Measurements from ENCODE around the gene MBOAT2.

MBOAT2 gene

DNA sequence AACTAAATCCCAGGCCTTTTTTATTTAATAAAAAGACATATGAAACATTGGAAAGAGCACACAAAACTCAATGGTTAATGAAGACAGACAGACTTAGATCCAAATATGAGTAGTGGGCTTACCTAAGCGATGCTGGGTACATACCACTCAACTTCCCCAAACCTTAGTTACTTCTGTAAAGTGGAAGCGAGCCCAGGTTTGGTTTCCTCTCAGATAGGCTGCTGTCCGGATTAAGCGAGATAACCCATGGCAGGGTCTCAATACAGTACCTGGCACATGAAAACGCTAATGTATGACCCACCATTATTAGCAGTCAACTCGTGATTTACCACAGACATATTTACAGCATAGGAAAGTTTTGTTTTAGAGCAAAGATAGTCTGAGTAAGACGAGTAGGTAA, 21.6 kb downstream of the MBOAT2 start:
- Histone ChIP-seq H3K36me3 (ENCODE audit: low read length) (no peaks in the 10 kb centered on the region), H3K9ac (ENCODE audit: low read length) (no peak overlapping the region), H2AFZ (ENCODE audit: low read depth, low read length, severe bottlenecking) (no peak overlapping the region), H3K4me3 (ENCODE audit: insufficient read depth, low read length, poor library complexity, severe bottlenecking) (no peak overlapping the region), H3K79me2 (ENCODE audit: insufficient read depth, low read length) (no peaks in the 10 kb centered on the region), H3K9me2 (replicated peaks; ENCODE audit: insufficient read depth, low read length) (no peaks in the 10 kb centered on the region), H3F3A (ENCODE audit: insufficient read depth) (no peaks in the 10 kb centered on the region), H4K20me1 (ENCODE audit: low read depth, low read length) (no peaks in the 10 kb centered on the region), H3K27ac (ENCODE audit: low read depth, low read length) (no peak overlapping the region), H3K9me3 (ENCODE audit: insufficient read depth, low read length) (no peaks in the 10 kb centered on the region), H3K27me3 (ENCODE audit: low read length) (no peaks in the 10 kb centered on the region), H3K4me2 (ENCODE audit: low read depth, low read length, poor library complexity, severe bottlenecking) (no peak overlapping the region)
- TF ChIP-seq, protein P1, sequence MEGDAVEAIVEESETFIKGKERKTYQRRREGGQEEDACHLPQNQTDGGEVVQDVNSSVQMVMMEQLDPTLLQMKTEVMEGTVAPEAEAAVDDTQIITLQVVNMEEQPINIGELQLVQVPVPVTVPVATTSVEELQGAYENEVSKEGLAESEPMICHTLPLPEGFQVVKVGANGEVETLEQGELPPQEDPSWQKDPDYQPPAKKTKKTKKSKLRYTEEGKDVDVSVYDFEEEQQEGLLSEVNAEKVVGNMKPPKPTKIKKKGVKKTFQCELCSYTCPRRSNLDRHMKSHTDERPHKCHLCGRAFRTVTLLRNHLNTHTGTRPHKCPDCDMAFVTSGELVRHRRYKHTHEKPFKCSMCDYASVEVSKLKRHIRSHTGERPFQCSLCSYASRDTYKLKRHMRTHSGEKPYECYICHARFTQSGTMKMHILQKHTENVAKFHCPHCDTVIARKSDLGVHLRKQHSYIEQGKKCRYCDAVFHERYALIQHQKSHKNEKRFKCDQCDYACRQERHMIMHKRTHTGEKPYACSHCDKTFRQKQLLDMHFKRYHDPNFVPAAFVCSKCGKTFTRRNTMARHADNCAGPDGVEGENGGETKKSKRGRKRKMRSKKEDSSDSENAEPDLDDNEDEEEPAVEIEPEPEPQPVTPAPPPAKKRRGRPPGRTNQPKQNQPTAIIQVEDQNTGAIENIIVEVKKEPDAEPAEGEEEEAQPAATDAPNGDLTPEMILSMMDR (IDR thresholded peaks at IDR 0.05; ENCODE audit: insufficient read depth, low read length, poor library complexity, severe bottlenecking): no peak
- TF ChIP-seq EZH2phosphoT487 (conservative IDR thresholded peaks at IDR 0.05; ENCODE audit: low read length): no peak

DNA sequence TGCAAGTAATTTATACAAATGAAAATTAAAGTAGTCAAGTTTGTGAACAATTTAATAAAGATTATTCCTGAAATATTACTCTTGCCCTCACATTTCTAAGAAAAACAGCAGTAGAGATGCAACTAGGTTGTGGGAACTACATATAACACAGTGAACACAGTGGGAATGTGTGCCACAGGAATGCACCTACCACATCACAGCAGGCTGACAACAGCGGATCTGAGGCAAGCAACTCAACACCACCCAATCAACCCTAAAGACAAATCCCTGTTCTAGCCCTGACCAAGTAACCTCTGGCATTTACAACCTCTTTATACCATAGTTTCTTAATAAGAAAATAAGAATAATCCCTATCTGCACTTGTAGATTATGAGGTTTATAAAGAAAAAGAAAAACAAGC, 23.4 kb downstream of the MBOAT2 start:
- H3K36me3 ChIP-seq (ENCODE audit: low read length): no peaks in the 10 kb centered on the region
- H3K9me3 ChIP-seq (ENCODE audit: insufficient read depth, low read length): no peaks in the 10 kb centered on the region
- no peak overlapping the region for H2AFZ ChIP-seq (ENCODE audit: low read depth, low read length, severe bottlenecking)
- no peaks in the 10 kb centered on the region for H3K27me3 ChIP-seq (ENCODE audit: low read length)
- no peaks in the 10 kb centered on the region for H3K9me2 ChIP-seq (replicated peaks; ENCODE audit: insufficient read depth, low read length)
- no peak overlapping the region for H3K4me3 ChIP-seq (ENCODE audit: insufficient read depth, low read length, poor library complexity, severe bottlenecking)
- H3K79me2 ChIP-seq (ENCODE audit: insufficient read depth, low read length): no peaks in the 10 kb centered on the region
- no peaks in the 10 kb centered on the region for H3F3A ChIP-seq (ENCODE audit: insufficient read depth)
- no peak overlapping the region for H3K4me2 ChIP-seq (ENCODE audit: low read depth, low read length, poor library complexity, severe bottlenecking)
- TF ChIP-seq, protein P1 (IDR thresholded peaks at IDR 0.05; ENCODE audit: insufficient read depth, low read length, poor library complexity, severe bottlenecking): no peak
- no peak for TF ChIP-seq EZH2phosphoT487 (conservative IDR thresholded peaks at IDR 0.05; ENCODE audit: low read length)
- H4K20me1 ChIP-seq (ENCODE audit: low read depth, low read length): no peaks in the 10 kb centered on the region
- no peak overlapping the region for H3K27ac ChIP-seq (ENCODE audit: low read depth, low read length)
- H3K9ac ChIP-seq (ENCODE audit: low read length): no peak overlapping the region

DNA sequence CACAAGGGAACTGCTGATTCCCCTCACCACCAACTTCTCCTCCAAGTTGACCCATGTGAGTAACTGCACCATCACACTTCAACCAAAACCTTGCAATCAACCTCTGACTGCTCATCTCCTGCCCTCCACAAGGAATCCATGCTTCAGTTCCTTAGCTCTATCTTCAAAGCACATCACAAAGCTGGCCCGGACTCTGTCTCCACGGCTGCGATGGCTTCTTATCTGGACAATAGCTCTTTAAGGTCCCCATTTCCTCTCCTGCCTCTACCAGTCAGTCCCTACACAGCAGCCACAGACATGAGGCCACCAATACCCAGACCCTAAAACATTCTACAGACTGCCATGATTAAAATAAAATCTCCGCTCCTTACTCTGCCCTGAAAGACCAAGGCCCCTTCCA, 25.7 kb downstream of the MBOAT2 start:
- H4K20me1 ChIP-seq (ENCODE audit: low read depth, low read length): no peaks in the 10 kb centered on the region
- no peak overlapping the region for H3K4me2 ChIP-seq (ENCODE audit: low read depth, low read length, poor library complexity, severe bottlenecking)
- TF ChIP-seq, protein P1 (IDR thresholded peaks at IDR 0.05; ENCODE audit: insufficient read depth, low read length, poor library complexity, severe bottlenecking): no peak
- TF ChIP-seq EZH2phosphoT487 (conservative IDR thresholded peaks at IDR 0.05; ENCODE audit: low read length): no peak
- H3F3A ChIP-seq (ENCODE audit: insufficient read depth): no peaks in the 10 kb centered on the region
- no peaks in the 10 kb centered on the region for H3K79me2 ChIP-seq (ENCODE audit: insufficient read depth, low read length)
- H3K4me3 ChIP-seq (ENCODE audit: insufficient read depth, low read length, poor library complexity, severe bottlenecking): no peak overlapping the region
- no peaks in the 10 kb centered on the region for H3K9me2 ChIP-seq (replicated peaks; ENCODE audit: insufficient read depth, low read length)
- no peaks in the 10 kb centered on the region for H3K9me3 ChIP-seq (ENCODE audit: insufficient read depth, low read length)
- no peak overlapping the region for H2AFZ ChIP-seq (ENCODE audit: low read depth, low read length, severe bottlenecking)
- no peaks in the 10 kb centered on the region for H3K36me3 ChIP-seq (ENCODE audit: low read length)
- no peak overlapping the region for H3K9ac ChIP-seq (ENCODE audit: low read length)
- no peaks in the 10 kb centered on the region for H3K27me3 ChIP-seq (ENCODE audit: low read length)
- no peak overlapping the region for H3K27ac ChIP-seq (ENCODE audit: low read depth, low read length)

All from SU-DHL-6 (cell line).